Ishikawa (cell line): ENCODE measurements around the gene KRT17.

ENCODE experiments used
- RAD21 ChIP-seq: IDR thresholded peaks from 2 replicates; pipeline ENCODE4 v1.6.1; 2012; ENCODE audit warnings: low read depth
- TAF1 ChIP-seq: IDR thresholded peaks from 2 replicates; pipeline ENCODE4 v1.6.1; 2012; ENCODE audit warnings: low read depth, mild to moderate bottlenecking
- YY1 ChIP-seq: IDR thresholded peaks from 2 replicates; pipeline ENCODE4 v1.6.1; 2012; ENCODE audit warnings: low read depth
- TF ChIP-seq, protein P1 (sequence below): IDR thresholded peaks from 2 replicates; pipeline ENCODE4 v1.6.1; 2012

- no peak for TF ChIP-seq TAF1
- TF ChIP-seq YY1 = no peak
- TF ChIP-seq RAD21 = no peak
- TF ChIP-seq, protein P1, sequence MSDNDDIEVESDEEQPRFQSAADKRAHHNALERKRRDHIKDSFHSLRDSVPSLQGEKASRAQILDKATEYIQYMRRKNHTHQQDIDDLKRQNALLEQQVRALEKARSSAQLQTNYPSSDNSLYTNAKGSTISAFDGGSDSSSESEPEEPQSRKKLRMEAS = no peak
These were observed 35.9 kb upstream of the KRT17 start for GRCh38 chr17:41660221-41660711.
